ENCODE data around the gene EIF4EBP2. TPM values are rescaled to one million over a fixed set of nuclear protein-coding genes. Genes with fewer than 3 reads are reported as not detected.

Gene EIF4EBP2
- polyA plus RNA-seq, 1 experiment, result 31.2 TPM

- no peak for DNase-seq (ENCODE audit: low read depth, low spot score)
- no peak for TF ChIP-seq CTCF (IDR thresholded peaks at IDR 0.05; ENCODE audit: low read depth, low read length)
- ChIA-PET CTCF (interaction anchor here (2.0 kb wide), 1 partner anchor 234 kb away, joined by 7 read pairs; no protein-coding TSS in a partner anchor), POLR2A (no interaction called here)
- H3K4me3 ChIP-seq (ENCODE audit: low read depth, low read length), result no peak overlapping the region
- no peaks in the 10 kb centered on the region for H3K9me3 ChIP-seq (ENCODE audit: control insufficient read depth, insufficient read depth, low read length)
- no peak overlapping the region for H3K27ac ChIP-seq (ENCODE audit: low read depth, low read length)
- peaks cover 21% of the 10 kb centered on the region for H3K27me3 ChIP-seq (ENCODE audit: control insufficient read depth, insufficient read depth, low read length)
These were observed 51.3 kb downstream of the EIF4EBP2 start for GRCh38 chr10:70455213-70455630.

GRCh38 chr10:70456164-70456563 lies 52.2 kb downstream of the EIF4EBP2 start:
- H3K27ac ChIP-seq (ENCODE audit: low read depth, low read length), result no peak overlapping the region
- no peak for DNase-seq (ENCODE audit: low read depth, low spot score)
- no peak overlapping the region for H3K4me3 ChIP-seq (ENCODE audit: low read depth, low read length)
- no peaks in the 10 kb centered on the region for H3K9me3 ChIP-seq (ENCODE audit: control insufficient read depth, insufficient read depth, low read length)
- POLR2A ChIA-PET, result no interaction called here
- peaks cover 14% of the 10 kb centered on the region for H3K27me3 ChIP-seq (ENCODE audit: control insufficient read depth, insufficient read depth, low read length)
- CTCF ChIA-PET, result interaction anchor here (1.7 kb wide), 1 partner anchor 234 kb away, joined by 4 read pairs; no protein-coding TSS in a partner anchor
- no peak for TF ChIP-seq CTCF (IDR thresholded peaks at IDR 0.05; ENCODE audit: low read depth, low read length)

- CTCF ChIA-PET, result no interaction called here
- H3K27ac ChIP-seq (ENCODE audit: low read depth, low read length), result no peak overlapping the region
These were observed 53.9 kb downstream of the EIF4EBP2 start for GRCh38 chr10:70457759-70458305.

GRCh38 chr10:70458329-70459060 lies 54.5 kb downstream of the EIF4EBP2 start:
- peaks cover 14% of the 10 kb centered on the region for H3K27me3 ChIP-seq (ENCODE audit: control insufficient read depth, insufficient read depth, low read length)
- DNase-seq (ENCODE audit: low read depth, low spot score), result peak; percentile 26
- POLR2A ChIA-PET, result no interaction called here

More at GRCh38 chr10:70457759-70458305, 53.9 kb downstream of the EIF4EBP2 start:
- no peak overlapping the region for H3K4me3 ChIP-seq (ENCODE audit: low read depth, low read length)
- no peaks in the 10 kb centered on the region for H3K9me3 ChIP-seq (ENCODE audit: control insufficient read depth, insufficient read depth, low read length)
- no peak for DNase-seq (ENCODE audit: low read depth, low spot score)
- TF ChIP-seq CTCF (IDR thresholded peaks at IDR 0.05; ENCODE audit: low read depth, low read length), result no peak
- peaks cover 14% of the 10 kb centered on the region for H3K27me3 ChIP-seq (ENCODE audit: control insufficient read depth, insufficient read depth, low read length)
- POLR2A ChIA-PET, result no interaction called here

More at GRCh38 chr10:70458329-70459060, 54.5 kb downstream of the EIF4EBP2 start:
- no peaks in the 10 kb centered on the region for H3K9me3 ChIP-seq (ENCODE audit: control insufficient read depth, insufficient read depth, low read length)
- H3K27ac ChIP-seq (ENCODE audit: low read depth, low read length), result no peak overlapping the region
- CTCF ChIA-PET, result no interaction called here
- no peak overlapping the region for H3K4me3 ChIP-seq (ENCODE audit: low read depth, low read length)
- TF ChIP-seq CTCF (IDR thresholded peaks at IDR 0.05; ENCODE audit: low read depth, low read length), result no peak

Data from AG04450 (cell line).